Stimulated activated CD8-positive, alpha-beta memory T cell treated with anti-CD3 and anti-CD28 coated beads, Interleukin-15, amount 100 ng/mL, for 48 hours (primary cell): ENCODE measurements around the gene FAM9C.

Experiments
- DNase-seq, 2 donors: peaks; one replicate each; pipeline ENCODE4 v3.0.0-alpha.2; 2020; ENCODE audit warnings: low read depth in 2 of 2

The FAM9C gene

GRCh38 chrX:13007519-13008188 is 36.8 kb downstream of the FAM9C start:
- no peak for DNase-seq

GRCh38 chrX:13005661-13006473 is 38.6 kb downstream of the FAM9C start:
- DNase-seq, result no peak

- no peak for DNase-seq
Measured at GRCh38 chrX:13001961-13002671, 42.3 kb downstream of the FAM9C start.

- no peak for DNase-seq
Measured at GRCh38 chrX:13001097-13001496, 43.3 kb downstream of the FAM9C start.

- no peak for DNase-seq
Measured at GRCh38 chrX:13000301-13000811, 44.1 kb downstream of the FAM9C start.

GRCh38 chrX:12999422-12999821 is 45.0 kb downstream of the FAM9C start:
- peak in 1 of 2 donors; percentile 33 for DNase-seq

GRCh38 chrX:12997906-12998687 is 46.3 kb downstream of the FAM9C start:
- DNase-seq, result no peak

- DNase-seq, result no peak
Measured at GRCh38 chrX:12996934-12997435, 47.4 kb downstream of the FAM9C start.

GRCh38 chrX:12994321-12994720 is 50.1 kb downstream of the FAM9C start:
- DNase-seq, result no peak

- DNase-seq, result no peak
Measured at GRCh38 chrX:12993826-12994225, 50.6 kb downstream of the FAM9C start.

- DNase-seq, result no peak
Measured at GRCh38 chrX:12992544-12993118, 51.8 kb downstream of the FAM9C start.

- DNase-seq, result no peak
Measured at GRCh38 chrX:12991575-12991974, 52.8 kb downstream of the FAM9C start.

- DNase-seq, result no peak
Measured at GRCh38 chrX:12989461-12989860, 55.0 kb downstream of the FAM9C start.

GRCh38 chrX:12988797-12989196 is 55.6 kb downstream of the FAM9C start:
- no peak for DNase-seq

GRCh38 chrX:12987900-12988594 is 56.4 kb downstream of the FAM9C start:
- DNase-seq, result no peak

- DNase-seq, result no peak
Measured at GRCh38 chrX:12987340-12987739, 57.1 kb downstream of the FAM9C start.

- DNase-seq, result no peak
Measured at GRCh38 chrX:12986886-12987285, 57.5 kb downstream of the FAM9C start.

- no peak for DNase-seq
Measured at GRCh38 chrX:12986164-12986779, 58.1 kb downstream of the FAM9C start.
